Measurements from ENCODE around the gene BRAF.
A peak's percentile ranks its signal among the peaks of the same experiment; 100 is the strongest.
"Not testable (repeated sequence)": the region's sequence is repeated elsewhere in the genome, so short reads cannot be mapped to it uniquely, and the experiment has no call there.

The BRAF gene

GRCh38 chr7:140676306-140676705 lies 248.4 kb downstream of the BRAF start:
- no peak for DNase-seq

- DNase-seq: no peak
These were observed 249.0 kb downstream of the BRAF start for GRCh38 chr7:140675726-140676125.

GRCh38 chr7:140674899-140675701 lies 249.6 kb downstream of the BRAF start:
- peak; percentile 49 for DNase-seq

- DNase-seq: no peak
These were observed 250.4 kb downstream of the BRAF start for GRCh38 chr7:140674356-140674800.

GRCh38 chr7:140673774-140674155 lies 251.0 kb downstream of the BRAF start:
- no peak for DNase-seq

- DNase-seq: no peak
These were observed 251.5 kb downstream of the BRAF start for GRCh38 chr7:140673063-140673773.

- DNase-seq: no peak
These were observed 252.2 kb downstream of the BRAF start, which contains the start of gene ADCK2 for GRCh38 chr7:140672382-140673062. Gene ADCK2 (plus strand): TSS chr7:140672945. CDS start chr7:140673331, 386 bp downstream.

- no peak for DNase-seq
These were observed 252.8 kb downstream of the BRAF start for GRCh38 chr7:140671966-140672365.

- no peak for DNase-seq
These were observed 254.3 kb downstream of the BRAF start for GRCh38 chr7:140670343-140670935.

GRCh38 chr7:140669862-140670261 lies 254.9 kb downstream of the BRAF start:
- DNase-seq: not testable (repeated sequence)

GRCh38 chr7:140669352-140669751 lies 255.4 kb downstream of the BRAF start:
- no peak for DNase-seq

Data from DMS 273 treated with DMSO at 0.1 percent for 48 hours (cell line).